ENCODE results near the gene DDIT4L.
"Not testable (repeated sequence)": the region's sequence is repeated elsewhere in the genome, so short reads cannot be mapped to it uniquely, and the experiment has no call there.

The DDIT4L gene

GRCh38 chr4:100189820-100190642 lies at the start of gene DDIT4L:
DDIT4L (minus strand) TSS chr4:100190468; CDS start chr4:100189983, 485 bp downstream.
- DNase-seq (ENCODE audit: low read depth in 2 of 2): no peak

GRCh38 chr4:100240008-100240407 lies 49.7 kb upstream of the DDIT4L start:
- DNase-seq (ENCODE audit: low read depth in 2 of 2): no peak

- DNase-seq (ENCODE audit: low read depth in 2 of 2): no peak
Observed at GRCh38 chr4:100224721-100225120, 34.5 kb upstream of the DDIT4L start.

GRCh38 chr4:100224160-100224559 lies 33.9 kb upstream of the DDIT4L start:
- no peak for DNase-seq (ENCODE audit: low read depth in 2 of 2)

- no peak for DNase-seq (ENCODE audit: low read depth in 2 of 2)
Observed at GRCh38 chr4:100208964-100209363, 18.7 kb upstream of the DDIT4L start.

GRCh38 chr4:100208459-100208858 lies 18.2 kb upstream of the DDIT4L start:
- DNase-seq (ENCODE audit: low read depth in 2 of 2): no peak

- no peak for DNase-seq (ENCODE audit: low read depth in 2 of 2)
Observed at GRCh38 chr4:100206850-100207249, 16.6 kb upstream of the DDIT4L start.

- no peak for DNase-seq (ENCODE audit: low read depth in 2 of 2)
Observed at GRCh38 chr4:100198061-100198460, 7.8 kb upstream of the DDIT4L start.

- not testable (repeated sequence) for DNase-seq (ENCODE audit: low read depth in 2 of 2)
Observed at GRCh38 chr4:100196388-100197071, 6.3 kb upstream of the DDIT4L start.

GRCh38 chr4:100190643-100191600 lies 654 bp upstream of the DDIT4L start:
- no peak for DNase-seq (ENCODE audit: low read depth in 2 of 2)

- no peak for DNase-seq (ENCODE audit: low read depth in 2 of 2)
Observed at GRCh38 chr4:100188829-100189228, 1.4 kb downstream of the DDIT4L start.

- no peak for DNase-seq (ENCODE audit: low read depth in 2 of 2)
Observed at GRCh38 chr4:100187781-100188180, 2.5 kb downstream of the DDIT4L start.

GRCh38 chr4:100184787-100185186 lies 5.5 kb downstream of the DDIT4L start:
- no peak for DNase-seq (ENCODE audit: low read depth in 2 of 2)

- no peak for DNase-seq (ENCODE audit: low read depth in 2 of 2)
Observed at GRCh38 chr4:100177855-100178254, 12.4 kb downstream of the DDIT4L start.

- DNase-seq (ENCODE audit: low read depth in 2 of 2): no peak
Observed at GRCh38 chr4:100177126-100177525, 13.1 kb downstream of the DDIT4L start.

GRCh38 chr4:100175858-100176257 lies 14.4 kb downstream of the DDIT4L start:
- DNase-seq (ENCODE audit: low read depth in 2 of 2): no peak

GRCh38 chr4:100174985-100175383 lies 15.3 kb downstream of the DDIT4L start:
- no peak for DNase-seq (ENCODE audit: low read depth in 2 of 2)

- no peak for DNase-seq (ENCODE audit: low read depth in 2 of 2)
Observed at GRCh38 chr4:100170986-100171385, 19.3 kb downstream of the DDIT4L start.

GRCh38 chr4:100169491-100170485 lies 20.5 kb downstream of the DDIT4L start:
- DNase-seq (ENCODE audit: low read depth in 2 of 2): no peak

- no peak for DNase-seq (ENCODE audit: low read depth in 2 of 2)
Observed at GRCh38 chr4:100168521-100168920, 21.7 kb downstream of the DDIT4L start.

Measured in stimulated activated CD8-positive, alpha-beta memory T cell treated with anti-CD3 and anti-CD28 coated beads, Interleukin-7, amount 100 ng/mL, for 1 hour (primary cell).